ENCODE data around the gene ADAMTS8.
"Not testable (repeated sequence)": the region's sequence is repeated elsewhere in the genome, so short reads cannot be mapped to it uniquely, and the experiment has no call there.

Gene ADAMTS8

DNA sequence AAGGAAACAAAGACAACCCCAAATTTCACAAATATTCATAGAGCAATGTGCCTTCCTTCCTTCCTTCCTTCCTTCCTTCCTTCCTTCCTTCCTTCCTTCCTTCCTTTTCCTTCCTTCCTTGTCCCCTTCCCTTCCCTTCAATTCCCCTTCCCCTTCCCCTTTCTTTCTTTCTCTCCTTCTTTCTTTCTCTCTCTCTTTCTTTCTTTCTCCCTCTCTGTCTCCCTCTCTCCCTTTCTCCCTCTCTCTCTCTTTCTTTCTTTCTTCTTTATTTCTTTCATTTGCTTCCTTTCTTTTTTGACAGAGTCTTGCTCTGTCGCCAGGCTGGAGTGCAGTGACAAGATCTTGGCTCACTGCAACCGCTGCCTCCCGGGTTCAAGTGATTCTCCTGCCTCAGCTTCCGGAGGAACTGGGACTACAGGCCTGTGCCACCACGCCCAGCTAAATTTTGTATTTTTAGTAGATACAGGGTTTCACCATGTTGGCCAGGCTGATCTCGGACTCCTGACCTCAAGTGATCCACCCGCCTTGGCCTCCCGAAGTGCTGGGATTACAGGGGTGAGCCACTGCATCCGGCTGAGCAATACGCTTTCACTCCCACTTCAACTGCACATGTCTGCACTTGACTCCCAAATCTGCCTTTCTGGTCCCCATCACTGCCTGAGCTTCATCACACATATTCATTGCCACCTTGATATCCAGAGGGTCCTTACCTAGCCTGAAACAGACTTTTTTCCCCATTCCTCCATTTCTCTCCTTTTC is 10.2 kb upstream of the ADAMTS8 start:
- not testable (repeated sequence) for DNase-seq

DNA sequence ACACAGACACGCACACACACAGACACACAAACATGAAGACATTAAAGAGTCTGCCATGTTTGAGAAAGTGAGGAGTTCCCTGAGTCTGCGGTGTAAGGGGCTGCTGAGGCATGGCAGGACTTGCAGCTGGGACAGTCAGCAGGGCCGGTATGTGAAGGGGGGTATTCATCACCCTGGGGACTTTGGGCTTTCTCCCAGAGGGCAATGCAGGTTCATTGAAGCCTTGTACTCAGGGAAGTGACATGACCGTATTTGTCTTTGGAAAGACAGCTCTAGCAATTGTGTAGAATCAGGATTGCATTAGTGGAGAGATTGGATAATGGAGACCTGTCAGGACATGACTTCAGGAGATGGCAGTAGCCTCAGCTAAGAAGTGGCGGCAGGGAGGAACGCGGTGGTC is 9.4 kb upstream of the ADAMTS8 start:
- no peak for DNase-seq

DNA sequence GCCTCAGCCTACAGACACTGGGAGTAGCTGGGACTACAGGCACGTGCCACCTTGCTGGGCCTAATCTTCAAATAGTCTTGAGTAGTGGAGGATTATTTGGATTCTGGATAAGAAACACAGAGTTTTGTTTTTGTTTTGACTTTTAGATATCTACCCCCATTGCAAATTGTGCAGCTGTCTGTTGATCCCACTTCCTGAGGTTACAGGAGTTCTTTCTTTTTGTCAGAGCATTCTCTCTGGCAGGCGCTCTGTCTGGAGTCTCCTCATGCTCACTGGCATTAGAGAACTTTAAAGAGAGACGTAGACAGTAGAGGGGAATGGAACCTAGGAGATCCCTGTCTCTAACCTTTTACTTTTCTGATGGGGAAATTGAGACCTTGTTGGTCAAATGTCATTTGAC is 7.8 kb upstream of the ADAMTS8 start:
- DNase-seq, result no peak

DNA sequence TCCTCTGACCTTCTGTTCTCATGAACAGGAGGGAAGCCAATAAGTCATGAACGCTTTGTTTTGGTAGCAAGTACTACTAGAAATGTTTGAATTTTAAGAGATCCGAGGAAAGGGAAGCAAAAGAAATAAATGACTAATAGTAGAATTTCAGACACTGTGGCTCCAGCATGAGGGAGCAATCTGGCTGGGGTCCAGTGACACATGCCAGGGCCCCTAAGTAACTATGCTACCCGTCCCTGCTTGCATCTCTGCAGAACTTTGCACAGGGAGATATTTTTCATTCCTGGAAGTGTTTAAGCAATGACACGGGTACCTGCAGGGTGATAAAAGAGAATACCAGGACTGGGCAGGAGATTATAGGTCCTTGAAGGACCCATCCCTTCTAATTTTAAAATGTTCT is 7.3 kb upstream of the ADAMTS8 start:
- no peak for DNase-seq

DNA sequence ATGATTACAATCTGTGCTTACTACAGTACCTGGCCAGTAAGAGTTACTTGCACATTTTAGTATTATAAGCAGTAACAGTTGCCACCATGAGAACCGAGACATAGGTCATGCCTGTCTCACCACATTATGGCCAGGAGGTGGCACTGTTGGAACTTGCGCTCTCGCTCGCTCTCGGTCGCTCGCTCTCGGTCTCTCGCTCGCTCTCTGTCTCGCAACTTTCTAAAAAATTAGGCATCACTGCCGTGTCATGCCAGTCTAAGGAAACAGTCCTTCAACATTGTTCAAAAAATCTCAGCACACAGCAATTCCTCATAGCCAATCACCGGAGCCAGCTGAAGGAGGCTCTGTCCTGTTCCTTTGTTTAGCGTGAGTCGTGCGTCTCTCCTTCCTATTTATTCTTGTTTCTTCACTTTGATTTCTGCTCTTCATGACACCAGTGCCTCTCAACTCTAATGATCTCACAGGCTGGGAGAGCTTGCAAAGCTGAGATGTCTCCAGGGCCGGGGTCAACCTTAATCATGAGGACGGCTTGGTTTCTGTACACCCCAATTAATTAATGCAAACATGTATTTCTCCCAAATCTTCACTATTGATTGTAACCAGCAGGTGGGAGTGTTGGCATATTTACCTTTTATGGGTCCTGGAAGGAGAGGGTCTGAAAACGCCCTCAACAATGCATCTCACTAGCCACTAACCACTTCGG is 6.3 kb upstream of the ADAMTS8 start:
- peak; percentile 65 for DNase-seq

DNA sequence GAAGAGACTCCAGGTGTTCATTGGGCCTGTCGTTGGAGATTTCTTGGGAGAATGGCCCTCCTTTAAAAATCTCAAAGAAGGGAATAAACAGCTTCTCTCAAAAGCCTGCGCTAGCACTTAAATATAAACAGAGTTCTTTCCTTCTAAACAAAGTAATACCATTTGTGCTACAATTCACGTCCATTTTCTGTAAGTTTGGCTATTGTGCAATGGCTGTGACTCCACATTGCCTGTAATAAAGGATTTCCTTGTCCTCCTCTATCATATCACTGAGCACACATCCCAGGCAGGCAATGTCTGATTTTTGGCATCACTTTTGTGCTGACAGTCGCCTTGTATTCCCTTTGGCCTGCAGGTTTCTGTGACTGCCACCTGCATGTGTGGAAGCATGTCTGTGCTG is 4.9 kb upstream of the ADAMTS8 start:
- no peak for DNase-seq

DNA sequence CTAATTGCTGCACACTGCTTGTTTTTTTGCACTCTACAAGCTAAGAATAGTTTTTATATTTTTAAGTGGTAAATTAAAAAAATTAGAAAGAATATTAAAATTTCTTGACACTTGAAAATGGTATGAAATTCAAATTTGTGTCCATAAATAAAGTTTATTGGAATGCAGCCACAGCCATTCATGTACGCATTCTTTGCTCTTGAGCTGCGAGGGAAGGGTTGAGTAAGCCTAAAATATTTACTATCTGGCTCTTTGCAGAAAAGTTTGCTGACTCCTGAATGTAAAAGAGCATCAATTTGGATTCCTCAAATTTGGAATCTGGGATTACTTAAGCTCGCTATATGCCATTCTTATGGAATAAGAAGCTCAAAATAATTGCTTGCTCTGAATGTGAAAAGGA is 3.4 kb upstream of the ADAMTS8 start:
- DNase-seq, result no peak

DNA sequence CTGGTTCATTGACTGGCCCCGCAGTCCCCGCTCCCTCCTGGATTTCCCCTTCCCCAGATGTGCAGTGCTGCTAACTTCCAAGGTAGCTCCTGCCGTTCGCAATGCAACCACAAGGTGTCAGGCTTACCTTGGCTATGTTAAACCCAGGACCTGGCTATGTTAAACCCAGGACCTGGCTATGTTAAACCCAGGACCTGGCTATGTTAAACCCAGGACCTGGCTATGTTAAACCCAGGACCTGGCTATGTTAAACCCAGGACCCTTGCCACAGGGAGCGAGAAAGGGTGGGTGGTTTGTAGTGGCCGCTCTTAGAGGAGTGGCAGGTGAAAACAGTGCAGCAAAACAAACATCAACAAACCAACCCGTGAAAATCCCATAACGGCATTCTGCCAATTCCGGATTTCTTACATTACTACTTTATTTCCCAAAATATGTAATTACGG is 2.9 kb upstream of the ADAMTS8 start:
- DNase-seq, result peak; percentile 65

DNA sequence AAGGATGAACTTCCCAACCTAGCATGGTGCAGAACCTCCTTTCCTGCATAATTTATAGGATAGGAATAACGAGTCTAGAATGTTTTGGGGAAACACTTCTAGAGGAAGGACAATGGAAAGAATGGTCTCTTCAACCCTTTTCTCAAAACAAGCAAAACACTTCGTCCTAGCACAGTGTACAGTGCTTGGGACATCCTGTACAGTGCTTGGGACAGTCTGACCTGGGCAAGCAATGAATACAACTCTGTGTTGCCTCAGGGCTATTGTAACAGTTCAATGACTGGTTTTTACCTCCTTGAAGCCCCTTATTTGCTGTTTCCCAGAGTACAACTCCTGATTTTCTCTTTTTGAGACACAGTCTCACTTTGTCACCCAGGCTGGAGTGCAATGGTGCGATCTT is 1.6 kb upstream of the ADAMTS8 start:
- DNase-seq, result no peak

DNA sequence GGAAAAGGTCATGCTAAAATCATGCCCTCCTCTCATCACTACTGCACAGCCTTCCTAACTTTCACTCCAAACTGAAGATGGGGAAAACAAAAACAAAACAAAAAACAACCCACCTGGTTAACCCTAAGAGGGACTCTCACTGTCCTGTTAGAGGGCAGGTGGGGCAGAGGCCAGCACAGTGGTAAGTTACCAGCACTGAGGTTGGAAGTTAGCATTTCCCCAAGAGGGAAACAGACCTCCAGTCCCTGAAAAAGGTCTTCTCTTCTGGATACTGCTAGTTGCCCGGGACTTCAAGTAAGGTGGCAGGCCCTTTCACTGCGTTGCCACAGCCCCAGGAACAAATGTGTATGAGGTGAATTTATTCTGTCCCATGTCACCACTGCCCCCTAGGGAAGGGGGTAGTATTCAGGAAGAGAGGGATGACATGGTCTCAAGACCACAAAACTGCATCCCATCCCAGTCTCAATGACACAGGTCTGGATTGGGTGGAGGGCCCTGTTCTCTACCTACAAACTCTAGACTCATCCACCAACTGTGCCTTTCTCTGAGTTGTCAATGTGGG is 792 bp upstream of the ADAMTS8 start:
- DNase-seq, result no peak

DNA sequence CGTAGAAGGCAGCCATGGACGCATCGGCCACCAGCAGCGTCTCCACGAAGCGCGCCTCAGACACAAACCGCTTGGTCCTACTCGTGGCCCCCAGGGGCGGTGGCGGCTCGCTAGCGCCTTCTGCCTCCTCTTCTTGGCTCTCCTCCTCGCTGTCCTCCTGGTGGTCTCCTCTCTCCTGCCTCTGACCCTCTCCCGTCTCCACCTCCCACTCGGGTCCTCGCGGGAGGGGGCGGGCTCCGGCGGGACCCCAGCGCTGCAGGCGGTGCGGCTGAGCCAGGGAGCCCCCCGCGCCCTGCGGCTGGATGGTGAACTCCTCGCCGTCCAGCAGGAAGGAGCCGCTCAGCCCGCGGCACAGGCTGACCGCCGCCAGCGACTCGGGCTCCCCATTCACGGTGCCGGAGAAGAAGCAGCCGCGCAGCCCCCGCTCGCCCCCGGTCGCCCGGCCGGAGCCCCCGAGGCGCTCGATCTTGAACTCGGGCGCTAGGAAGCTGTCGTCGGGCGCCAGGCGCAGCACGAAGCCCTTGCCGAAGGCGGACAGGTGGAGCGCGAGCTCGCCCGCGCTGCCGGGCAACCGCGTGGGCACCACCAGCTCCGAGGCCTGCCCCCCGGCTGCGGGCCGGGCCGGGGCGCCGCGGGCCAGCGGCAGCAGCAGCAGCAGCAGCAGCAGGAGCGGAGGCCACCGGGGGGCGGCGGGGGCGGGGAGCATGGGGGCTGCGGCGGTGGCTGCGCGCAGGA is 661 bp downstream of the ADAMTS8 start:
- no peak for DNase-seq

DNA sequence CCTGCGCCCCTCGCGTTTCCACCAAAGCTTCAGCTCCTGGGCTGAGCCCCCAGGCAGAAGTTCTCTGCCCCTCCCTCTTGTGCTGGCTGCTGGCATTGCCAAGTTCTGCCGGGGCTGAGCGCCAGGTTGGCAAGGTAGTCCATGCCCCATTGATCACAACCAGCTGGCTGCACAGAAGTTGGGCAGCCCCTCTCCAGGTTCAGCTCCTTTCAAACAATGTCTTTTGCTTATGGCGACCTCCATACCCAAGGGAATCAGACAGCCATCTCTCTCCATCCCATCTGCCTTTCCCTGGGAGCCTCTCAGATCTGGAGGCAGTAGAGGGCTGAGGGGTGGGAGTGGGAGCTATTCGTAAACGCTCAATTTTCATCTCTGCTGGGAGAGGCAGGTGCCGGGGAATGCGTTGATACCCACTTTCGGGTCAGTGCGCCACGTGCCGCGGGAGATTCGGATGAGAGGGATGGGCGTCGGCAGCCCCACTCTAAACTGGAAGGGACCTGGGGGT is 1.5 kb downstream of the ADAMTS8 start:
- no peak for DNase-seq

DNA sequence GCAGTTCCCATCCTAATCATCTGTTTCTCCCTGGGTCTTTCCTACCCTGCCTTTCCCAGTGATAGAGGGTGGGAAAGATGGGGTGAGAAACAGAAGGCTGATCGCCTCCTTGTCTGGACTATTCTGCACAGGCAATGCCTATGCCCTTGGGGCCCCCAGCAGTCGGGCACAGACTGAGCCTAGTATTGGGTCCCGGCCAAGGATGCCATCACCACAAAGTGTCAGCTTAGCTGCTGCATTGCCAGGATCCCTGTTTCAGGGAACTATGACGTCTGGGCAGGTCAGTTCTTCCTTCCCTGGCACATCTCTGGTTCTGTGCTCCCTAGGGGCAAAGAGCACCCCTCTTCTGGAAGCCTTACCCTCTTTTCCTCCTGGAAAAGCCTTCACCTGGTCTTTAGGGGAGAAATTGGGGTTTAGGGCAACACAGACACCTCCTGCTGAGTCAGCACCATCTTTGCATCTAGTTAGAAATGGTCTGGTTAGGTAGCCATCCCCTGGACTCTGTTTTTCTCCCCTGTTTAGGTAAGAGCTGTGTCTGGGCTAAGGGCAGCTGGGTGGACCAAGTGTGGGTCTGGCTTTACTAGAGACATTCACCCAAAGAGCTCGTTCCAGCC is 2.1 kb downstream of the ADAMTS8 start:
- DNase-seq, result no peak

DNA sequence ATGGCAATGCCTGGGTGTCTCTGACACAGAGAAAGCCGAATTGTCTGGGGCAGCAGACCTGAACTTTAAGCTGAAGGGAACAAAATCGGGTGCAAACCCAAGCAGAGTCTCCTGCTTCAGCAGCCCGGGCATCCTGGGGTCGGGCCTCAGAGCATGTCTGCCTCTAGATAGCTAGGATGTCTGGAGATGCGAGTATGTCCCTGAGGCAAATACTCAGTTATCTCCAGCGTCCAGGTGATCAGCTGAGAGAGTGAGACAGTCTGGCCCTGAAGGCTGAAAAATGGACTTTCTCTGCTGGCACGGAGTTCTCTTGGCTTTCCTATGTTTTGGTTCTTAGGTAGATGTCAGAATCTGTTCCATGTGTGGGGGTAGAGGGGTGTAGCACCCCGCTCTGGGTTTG is 3.3 kb downstream of the ADAMTS8 start:
- DNase-seq, result no peak

DNA sequence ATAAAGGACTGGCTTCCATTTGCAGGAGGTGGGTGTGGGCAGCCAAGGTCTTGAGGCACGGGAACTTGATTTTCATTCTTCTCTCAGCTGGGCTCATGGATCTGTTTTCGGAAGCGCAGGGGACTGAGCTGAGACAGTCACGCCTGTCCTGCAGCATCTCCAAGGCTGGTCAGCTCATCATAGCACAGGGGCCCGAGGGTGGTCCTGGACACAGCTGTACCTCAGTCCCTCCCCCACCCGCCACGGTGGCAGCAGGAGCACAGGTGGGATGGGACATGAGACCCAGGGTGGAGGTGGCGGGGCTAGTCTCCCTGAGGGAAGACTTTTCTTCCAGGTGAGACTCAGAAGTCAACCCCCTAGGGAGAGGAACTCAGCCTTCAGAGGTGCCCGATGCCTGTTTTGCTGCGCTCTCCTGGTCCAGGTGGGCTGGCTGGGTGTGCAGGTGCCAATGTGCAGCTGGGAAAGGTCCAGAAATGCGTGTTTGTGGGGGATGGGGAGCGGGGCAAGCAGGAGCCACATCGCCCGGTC is 3.7 kb downstream of the ADAMTS8 start:
- no peak for DNase-seq

DNA sequence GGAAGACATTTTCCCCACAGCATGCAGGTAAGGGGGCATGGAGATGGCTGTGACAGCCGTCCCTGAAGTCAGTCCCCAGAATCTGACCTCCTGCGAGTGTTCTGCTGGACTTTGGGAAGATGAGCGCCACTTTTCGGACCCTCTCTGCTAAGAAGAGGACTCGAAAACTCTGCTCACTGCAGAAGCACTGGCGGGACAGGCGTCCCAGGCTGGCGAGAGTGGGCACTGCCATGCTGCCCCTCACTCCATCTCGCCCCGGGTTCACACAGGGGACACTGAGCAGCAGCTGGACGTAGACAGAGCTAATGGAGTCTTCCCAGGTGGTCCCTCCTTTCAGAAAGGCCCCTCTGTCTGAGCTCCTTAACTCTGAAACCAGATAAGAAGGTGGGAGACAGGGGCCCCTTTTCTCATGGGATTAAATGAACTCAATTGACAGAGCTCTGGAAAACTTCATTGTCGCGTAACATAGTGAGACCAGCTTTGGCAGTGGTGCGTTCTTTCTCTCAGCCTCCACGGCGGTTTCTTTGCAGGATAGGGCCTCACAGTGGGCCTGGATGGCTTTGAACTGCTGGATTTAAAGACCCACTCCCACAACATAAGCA is 4.8 kb downstream of the ADAMTS8 start:
- no peak for DNase-seq

DNA sequence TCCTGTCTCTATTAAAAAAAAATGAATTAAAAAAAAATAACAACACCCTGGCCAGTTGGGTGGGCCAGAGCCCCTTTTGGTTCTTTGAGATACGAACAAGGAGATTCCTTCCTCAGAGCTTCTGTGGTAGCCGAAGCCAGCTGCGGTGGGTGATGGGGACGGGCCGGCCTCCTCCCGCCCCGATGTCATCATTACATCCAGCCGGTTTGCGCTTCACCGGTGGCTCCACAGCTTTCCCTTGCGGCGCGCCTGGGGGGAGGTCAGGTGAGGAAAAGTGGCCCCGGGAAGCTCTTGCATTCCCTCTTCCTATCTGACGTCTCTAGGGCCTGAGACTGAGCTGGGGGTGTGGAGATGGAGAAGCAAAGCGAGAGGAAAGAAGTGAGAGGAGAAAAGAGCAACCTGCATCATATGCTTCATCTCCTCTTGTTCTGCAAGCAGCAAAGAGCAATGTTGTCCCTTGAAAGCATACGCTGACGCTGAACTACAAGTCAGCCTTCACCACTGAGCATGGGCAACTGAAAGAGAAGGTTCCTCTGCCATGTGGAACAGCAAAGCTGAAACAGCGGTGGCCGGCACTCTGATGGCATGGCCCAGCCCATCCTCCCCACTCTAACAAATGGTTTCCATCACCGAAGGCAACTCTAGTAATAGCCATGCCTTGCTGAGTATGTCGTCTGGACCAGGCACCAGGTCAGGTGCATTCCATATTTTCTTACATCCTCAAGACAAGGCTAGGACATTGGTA is 6.0 kb downstream of the ADAMTS8 start:
- DNase-seq, result no peak

DNA sequence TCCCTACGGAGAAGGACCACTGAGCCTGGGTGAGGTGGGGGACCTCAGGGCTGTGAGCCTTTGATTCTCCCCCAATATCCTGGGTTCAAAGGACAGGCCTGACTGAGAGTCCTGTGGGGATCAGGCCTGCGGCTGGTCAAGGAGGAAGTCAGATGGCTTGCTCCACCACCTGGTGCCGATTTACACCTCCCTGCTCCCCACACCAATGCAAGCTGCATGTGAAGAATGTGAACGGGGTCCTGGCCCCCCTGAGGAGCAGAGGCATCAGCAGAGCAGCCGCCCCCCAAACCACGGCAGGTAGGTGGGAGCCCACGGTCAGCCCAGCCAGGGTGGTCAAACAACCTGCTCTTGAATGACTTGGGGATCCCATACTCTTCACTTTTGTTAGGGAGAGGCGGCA is 6.7 kb downstream of the ADAMTS8 start:
- no peak for DNase-seq

DNA sequence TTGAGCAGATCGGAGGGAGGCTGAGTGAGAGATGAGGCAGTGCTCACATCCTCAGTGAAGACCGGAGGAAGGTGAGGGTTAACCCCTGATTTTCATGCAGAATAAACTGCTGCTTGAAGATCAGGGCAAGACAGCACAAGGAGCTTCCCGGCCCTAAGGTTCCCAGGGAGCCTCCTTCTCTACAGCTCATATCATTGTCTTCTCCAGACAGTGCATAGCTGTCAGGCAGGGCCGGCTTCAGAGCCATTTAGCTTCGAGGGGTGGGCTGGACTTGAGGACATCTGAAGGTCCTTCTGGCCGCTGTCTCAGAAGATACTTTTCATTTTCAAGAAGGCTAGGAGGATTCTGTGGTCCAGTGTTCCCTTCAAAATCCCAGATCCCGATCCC is 7.2 kb downstream of the ADAMTS8 start:
- DNase-seq, result no peak

DNA sequence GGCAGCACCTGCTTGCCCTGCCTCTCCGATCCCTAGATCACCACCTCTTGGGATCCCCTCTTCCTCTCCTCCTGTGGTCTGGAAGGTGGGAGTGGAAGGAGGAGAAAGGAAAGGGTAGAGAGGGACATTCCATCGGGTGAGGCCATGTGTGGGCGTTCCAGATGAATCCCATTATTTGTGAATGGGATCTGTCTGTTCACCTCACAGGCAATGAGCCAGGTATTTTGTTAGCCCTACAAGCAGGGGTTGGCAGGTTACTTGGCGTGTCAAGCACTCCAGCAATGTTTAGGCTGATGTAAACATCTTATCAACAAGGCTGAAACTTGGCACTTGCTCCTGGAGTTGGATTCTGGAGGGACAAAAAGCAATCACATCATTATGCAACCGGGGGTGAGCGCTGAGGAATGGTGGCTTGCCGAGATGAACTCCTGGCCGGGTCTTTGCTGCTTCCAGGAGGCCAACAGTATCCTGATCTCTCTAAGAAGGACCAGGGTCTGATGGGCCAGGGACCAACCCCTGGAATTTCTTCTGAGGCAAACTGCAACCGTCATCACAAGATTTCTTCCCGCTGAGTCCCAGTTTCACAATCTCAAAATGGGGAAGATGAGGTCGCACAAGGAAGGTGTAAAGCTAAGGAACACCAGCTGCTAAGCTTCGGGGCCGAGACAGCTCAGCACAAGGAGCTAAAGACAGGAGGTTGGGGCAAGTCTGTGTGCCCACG is 7.8 kb downstream of the ADAMTS8 start:
- no peak for DNase-seq

DNA sequence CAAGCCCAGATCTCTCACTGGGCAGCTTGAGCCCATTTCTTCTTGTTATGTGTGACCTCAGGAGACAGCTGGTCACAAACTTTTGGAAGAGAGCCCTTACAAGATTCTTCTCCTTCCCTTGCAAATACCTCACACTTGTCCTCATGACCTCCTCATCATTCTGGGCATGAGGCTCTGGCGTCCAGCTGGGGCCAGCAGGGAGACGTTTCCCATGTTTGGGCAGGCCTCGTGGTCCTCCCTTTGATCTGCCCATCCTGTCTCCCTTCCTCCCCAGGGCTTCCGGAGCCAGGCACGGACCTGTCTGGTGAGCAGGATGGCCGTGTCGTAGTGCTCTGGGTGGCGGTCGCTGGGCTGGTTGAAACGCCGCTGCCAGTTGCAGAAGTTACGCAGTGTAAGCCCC is 9.7 kb downstream of the ADAMTS8 start:
- DNase-seq, result no peak
